B cell (primary cell): ENCODE measurements around the gene OR6C68.

Experiments used
- CTCF ChIP-seq: fragments of 200-600 bp; IDR thresholded peaks from one replicate; pipeline ENCODE4 v1.8.0; 2022; ENCODE audit warnings: antibody characterized with exemption, mild to moderate bottlenecking
- EZH2 ChIP-seq: IDR thresholded peaks from 2 replicates; pipeline ENCODE4 v1.6.1; 2012; ENCODE audit warnings: borderline replicate concordance, low read depth, mild to moderate bottlenecking, moderate library complexity, low read length; ENCODE audit not compliant: insufficient read depth, poor library complexity, severe bottlenecking

DNA sequence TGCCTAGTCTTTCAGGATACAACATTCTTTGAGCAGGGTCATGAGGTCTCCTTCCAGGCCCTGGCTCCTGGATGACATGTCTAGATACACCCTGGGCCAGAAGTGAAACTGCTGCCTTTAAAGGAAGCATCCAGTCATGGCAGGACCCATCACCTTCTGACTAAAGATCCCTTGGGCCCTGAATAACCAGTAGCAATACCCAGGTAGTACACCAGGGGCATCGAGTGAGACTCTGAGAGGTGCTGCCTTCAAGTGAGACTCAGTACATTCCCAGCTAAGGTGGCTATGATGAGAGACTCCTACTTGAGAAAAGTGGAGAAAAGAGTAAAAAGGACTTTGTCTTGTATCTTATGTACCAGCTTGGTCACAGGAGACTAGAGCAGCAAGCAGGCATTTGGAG, 23.5 kb downstream of the OR6C68 start:
- TF ChIP-seq CTCF (no peak), EZH2 (no peak)
